A549 (cell line): ENCODE measurements around the gene LCN9. TPM values are rescaled to one million over a fixed set of nuclear protein-coding genes. Genes with fewer than 3 reads are reported as not detected.
A peak's percentile ranks its signal among the peaks of the same experiment; 100 is the strongest.

Source experiments
- ATAC-seq, 2 experiments: fragments of 200-7000 bp in 1 of 2; fragments of >200 bp in 1 of 2; cut with Nextera tagmentation in 1 of 2; cut with Tn5 transposase in 1 of 2; 3 replicates each; pipeline versions ENCODE4 v1.8.0 to v1.9.1; 2018 to 2020; ENCODE audit warnings: mild to moderate bottlenecking in 1 of 2, moderate library complexity in 1 of 2
- CTCF ChIA-PET: fragments of 300-600 bp; sonication (Branson Sonifier 250); formaldehyde crosslinking; extraction: SDS; loops from one replicate; lab custom pipeline; 2021; ENCODE audit warnings: antibody characterized with exemption, inconsistent platforms; lab: Yijun Ruan, JAX
- POLR2A ChIA-PET: fragments of 350-600 bp; formaldehyde crosslinking; extraction: SDS; loops from one replicate; lab custom pipeline; 2021; ENCODE audit warnings: antibody characterized with exemption, inconsistent platforms; lab: Yijun Ruan, JAX
- DNase-seq, 2 experiments: peaks; one replicate each; pipeline versions ENCODE4 v3.0.0 to v3.0.0-alpha.2; 2011 to 2016; ENCODE audit warnings: low read depth in 1 of 2, low spot score in 1 of 2
- FAIRE-seq: peaks from 2 replicates; lab custom pipeline; 2011; peaks lifted over from hg19 to GRCh38; lab: Jason Lieb, UNC
- H3K27ac ChIP-seq, 2 experiments: fragments of >200 bp; sonication (Bioruptor Twin); formaldehyde crosslinking; 3 replicates each; pipeline ENCODE4 v1.5.1; 2016 to 2017
- H3K4me1 ChIP-seq: fragments of >200 bp; sonication (Bioruptor Twin); formaldehyde crosslinking; 3 replicates; pipeline ENCODE4 v1.6.1; 2016
- H3K4me2 ChIP-seq: fragments of >200 bp; sonication (Bioruptor Twin); formaldehyde crosslinking; 3 replicates; pipeline ENCODE4 v1.6.1; 2016
- H3K4me3 ChIP-seq: fragments of >200 bp; sonication (Bioruptor Twin); formaldehyde crosslinking; 3 replicates; pipeline ENCODE4 v1.5.1; 2016
- H3K9me3 ChIP-seq: fragments of >200 bp; sonication (Bioruptor Twin); formaldehyde crosslinking; 3 replicates; pipeline ENCODE4 v1.6.1; 2016
- CBX8 ChIP-seq: fragments of 200-600 bp; sonication (generic); IDR thresholded peaks from 2 replicates; pipeline ENCODE4 v1.6.1; 2016
- CEBPB ChIP-seq, 2 experiments: fragments of >200 bp in 1 of 2; sonication (Bioruptor Twin) in 1 of 2; formaldehyde crosslinking in 1 of 2; IDR thresholded peaks; 2 replicates each; pipeline ENCODE4 v1.6.1; 2012 to 2016
- EHF ChIP-seq: fragments of 250-450 bp; sonication (Bioruptor Pico); IDR thresholded peaks from 2 replicates; pipeline ENCODE4 v1.5.0; 2020; ENCODE audit warnings: mild to moderate bottlenecking
- EHMT2 ChIP-seq: fragments of 200-600 bp; sonication (generic); IDR thresholded peaks from 2 replicates; pipeline ENCODE4 v1.6.1; 2016; ENCODE audit warnings: antibody characterized with exemption, low read depth, mild to moderate bottlenecking, moderate library complexity
- FOSB ChIP-seq: fragments of 250-450 bp; sonication (Bioruptor Pico); IDR thresholded peaks from 2 replicates; pipeline ENCODE4 v1.5.0; 2020; ENCODE audit warnings: mild to moderate bottlenecking, moderate library complexity
- FOXS1 ChIP-seq: fragments of 250-450 bp; sonication (Bioruptor Pico); IDR thresholded peaks from 2 replicates; pipeline ENCODE4 v1.5.0; 2020; ENCODE audit warnings: mild to moderate bottlenecking, moderate library complexity
- HDAC2 ChIP-seq: fragments of 200-600 bp; sonication (generic); IDR thresholded peaks from 2 replicates; pipeline ENCODE4 v1.6.1; 2016
- HEYL ChIP-seq: fragments of 250-450 bp; sonication (Bioruptor Pico); IDR thresholded peaks from 2 replicates; pipeline ENCODE4 v1.8.0; 2021; ENCODE audit warnings: mild to moderate bottlenecking, moderate library complexity
- HOXB13 ChIP-seq: fragments of 250-450 bp; sonication (Bioruptor Pico); IDR thresholded peaks from 2 replicates; pipeline ENCODE4 v1.5.0; 2020; ENCODE audit warnings: low read depth, mild to moderate bottlenecking, moderate library complexity
- HOXB5 ChIP-seq: fragments of 250-450 bp; sonication (Bioruptor Pico); IDR thresholded peaks from 2 replicates; pipeline ENCODE4 v1.5.0; 2020; ENCODE audit warnings: mild to moderate bottlenecking, moderate library complexity
- MYC ChIP-seq: IDR thresholded peaks from 2 replicates; pipeline ENCODE4 v1.6.1; 2012; ENCODE audit warnings: mild to moderate bottlenecking, inconsistent platforms, low read length, improper control_type of control experiment, borderline replicate concordance
- NFE2L2 ChIP-seq: fragments of 150-350 bp; conservative IDR thresholded peaks from 2 replicates; pipeline ENCODE4 v1.6.1; 2014; ENCODE audit warnings: low read length
- NPAS2 ChIP-seq: fragments of 250-450 bp; sonication (Bioruptor Pico); IDR thresholded peaks from 2 replicates; pipeline ENCODE4 v1.8.0; 2022; ENCODE audit warnings: mild to moderate bottlenecking, moderate library complexity, borderline replicate concordance
- POLR2A ChIP-seq: IDR thresholded peaks from 2 replicates; pipeline ENCODE4 v1.6.1; 2012; ENCODE audit warnings: mild to moderate bottlenecking, low read length
- RARB ChIP-seq: fragments of 250-450 bp; sonication (Bioruptor Pico); IDR thresholded peaks from 2 replicates; pipeline ENCODE4 v1.8.0; 2021; ENCODE audit warnings: mild to moderate bottlenecking, moderate library complexity
- RNF2 ChIP-seq: fragments of 200-600 bp; sonication (generic); IDR thresholded peaks from 2 replicates; pipeline ENCODE4 v1.6.1; 2016; ENCODE audit warnings: low read depth, mild to moderate bottlenecking, antibody characterized with exemption, moderate library complexity, borderline replicate concordance
- TFCP2L1 ChIP-seq: fragments of 250-450 bp; sonication (Bioruptor Pico); IDR thresholded peaks from 2 replicates; pipeline ENCODE4 v1.5.0; 2021; ENCODE audit warnings: mild to moderate bottlenecking
- USF2 ChIP-seq: fragments of 450-650 bp; IDR thresholded peaks from 2 replicates; pipeline ENCODE4 v1.6.1; 2014; ENCODE audit warnings: antibody characterized with exemption
- ZC3H11A ChIP-seq: fragments of 450-650 bp; IDR thresholded peaks from 2 replicates; pipeline ENCODE4 v1.6.1; 2014; ENCODE audit warnings: antibody characterized with exemption, mild to moderate bottlenecking
- ZSCAN20 ChIP-seq: fragments of 250-450 bp; sonication (Bioruptor Pico); IDR thresholded peaks from 2 replicates; pipeline ENCODE4 v1.8.0; 2022; ENCODE audit warnings: mild to moderate bottlenecking, moderate library complexity
- WGBS: methylation state at CpG from one replicate; pipeline ENCODE4 v1.1.6; 2017; ENCODE audit errors: missing lambda C conversion rate; 5-methylcytosine and 5-hydroxymethylcytosine counted together
- polyA plus RNA-seq, 4 experiments: library from polyadenylated mRNA; depleted of rRNA in 3 of 4; stranded (reverse); fragments of >200 nt; fragmentation: RNase III in 1 of 4; extraction: RNeasy Plus Mini Kit Qiagen cat#74134 plus additional on column Dnase treatment in 1 of 4; gene quantifications; 2 replicates in 3 of 4; 3 replicates in 1 of 4; pipeline ENCODE4 v1.2.3, GENCODE V29; 2011 to 2017
- TF ChIP-seq, protein P1 (sequence below): fragments of 200-600 bp; sonication (generic); IDR thresholded peaks from 2 replicates; pipeline ENCODE4 v1.6.1; 2016; ENCODE audit warnings: antibody characterized with exemption, mild to moderate bottlenecking, moderate library complexity
- TF ChIP-seq, protein P2 (sequence below): IDR thresholded peaks from 2 replicates; pipeline ENCODE4 v1.6.1; 2012; ENCODE audit warnings: low read depth, borderline replicate concordance

LCN9 gene
- polyA plus RNA-seq, 2 of the 4 experiments (the other 2 are of a cell fraction): not detected

DNA sequence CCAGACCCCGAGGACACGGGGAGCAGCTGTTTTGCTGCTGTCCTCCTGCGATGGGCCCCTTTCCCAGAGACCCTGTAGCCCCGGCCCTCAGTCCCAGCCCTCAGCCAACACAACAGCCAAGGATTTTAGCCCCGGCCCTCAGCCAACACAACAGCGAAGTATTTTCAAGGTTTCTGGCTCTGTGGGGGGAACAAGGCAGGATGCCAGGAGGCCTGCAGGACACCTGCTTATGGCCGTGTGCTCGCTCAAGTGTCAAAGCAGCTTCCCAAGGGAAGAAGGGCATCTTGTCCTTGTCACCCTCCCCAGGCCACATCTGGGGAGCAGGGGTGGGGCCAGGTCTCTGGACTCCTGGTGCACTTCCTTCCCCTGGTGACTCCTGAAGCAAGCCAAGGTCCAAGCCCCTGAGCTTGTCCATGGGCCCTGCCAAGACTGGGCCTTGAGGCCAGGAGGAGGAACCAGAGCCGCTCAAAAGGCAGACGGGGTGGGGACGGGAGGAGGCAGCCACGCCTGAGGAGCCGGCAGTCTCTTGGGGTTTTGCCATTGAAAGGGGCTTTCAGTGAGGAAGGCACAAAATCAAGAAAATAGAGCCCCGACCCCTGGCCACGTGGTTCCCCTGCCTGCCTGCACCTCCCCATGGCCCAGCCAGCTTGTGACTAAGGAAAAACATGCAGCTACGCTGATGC, 49.6 kb downstream of the LCN9 start:
- CTCF ChIA-PET: interaction anchor here (0.7 to 1.6 kb wide), 5 partner anchors 10 to 153 kb away, joined by 3 to 6 read pairs (median 3); partner anchors contain the start of gene KCNT1
- no peak overlapping the region for H3K4me2 ChIP-seq
- no peak overlapping the region for H3K27ac ChIP-seq
- no peak overlapping the region for H3K4me3 ChIP-seq
- DNase-seq (no peak), FAIRE-seq (no peak), ATAC-seq (no peak)
- H3K9me3 ChIP-seq: no peaks in the 10 kb centered on the region
- H3K4me1 ChIP-seq: no peaks in the 10 kb centered on the region
- WGBS: 21% methylated on average over 14 of the region's 16 CpGs
- POLR2A ChIA-PET: no interaction called here
- TF ChIP-seq POLR2A: no peak
- no peak for TF ChIP-seq RARB
- TF ChIP-seq ZSCAN20 (CRISPR knock-in tag): no peak
- no peak for TF ChIP-seq USF2
- TF ChIP-seq, all 56 proteins: peak for 0

DNA sequence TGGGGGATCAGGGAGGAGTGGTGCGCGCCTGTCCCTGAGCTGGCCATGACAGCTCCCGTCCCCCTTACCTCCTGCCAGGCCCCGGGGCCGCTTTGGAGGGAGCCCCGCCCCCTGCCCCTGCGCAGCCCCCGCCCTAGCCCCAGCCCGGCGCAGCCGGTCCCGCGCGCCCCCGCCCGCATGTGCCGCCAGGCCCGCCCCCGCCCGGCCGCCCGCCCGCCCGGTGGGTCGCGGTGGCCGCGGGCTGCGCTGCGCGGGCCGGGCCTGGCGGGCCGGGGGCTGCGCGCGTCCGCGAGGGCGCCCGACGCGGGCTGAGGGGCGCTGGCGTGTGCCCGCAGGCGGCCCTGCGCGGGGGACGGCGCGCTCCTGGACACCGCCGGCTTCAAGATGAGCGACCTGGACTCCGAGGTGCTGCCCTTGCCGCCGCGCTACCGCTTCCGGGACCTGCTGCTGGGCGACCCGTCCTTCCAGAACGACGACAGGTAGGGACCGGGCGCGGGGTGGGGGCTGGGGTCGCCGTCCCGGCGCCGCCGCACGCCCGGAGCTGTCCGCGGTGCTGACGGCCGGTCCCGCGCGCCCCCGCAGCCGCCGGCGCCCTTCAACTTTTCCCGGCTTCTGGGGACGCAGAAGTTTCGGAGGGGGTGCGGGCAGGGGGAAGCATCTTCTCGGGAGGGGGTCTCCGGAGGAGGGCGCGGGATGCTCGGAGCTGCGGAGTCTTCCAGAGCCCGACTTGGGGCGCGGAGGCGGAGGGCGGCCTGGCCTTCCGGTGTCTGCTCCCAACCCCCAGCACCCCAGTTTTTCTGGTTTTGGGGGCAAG, 51.3 kb downstream of the LCN9 start:
- no peak for FAIRE-seq
- H3K4me1 ChIP-seq: no peaks in the 10 kb centered on the region
- no peak for DNase-seq
- TF ChIP-seq EHF (no peak), NPAS2 (CRISPR knock-in tag) (no peak), CBX8 (no peak), RNF2 (no peak)
- TF ChIP-seq, protein P1, sequence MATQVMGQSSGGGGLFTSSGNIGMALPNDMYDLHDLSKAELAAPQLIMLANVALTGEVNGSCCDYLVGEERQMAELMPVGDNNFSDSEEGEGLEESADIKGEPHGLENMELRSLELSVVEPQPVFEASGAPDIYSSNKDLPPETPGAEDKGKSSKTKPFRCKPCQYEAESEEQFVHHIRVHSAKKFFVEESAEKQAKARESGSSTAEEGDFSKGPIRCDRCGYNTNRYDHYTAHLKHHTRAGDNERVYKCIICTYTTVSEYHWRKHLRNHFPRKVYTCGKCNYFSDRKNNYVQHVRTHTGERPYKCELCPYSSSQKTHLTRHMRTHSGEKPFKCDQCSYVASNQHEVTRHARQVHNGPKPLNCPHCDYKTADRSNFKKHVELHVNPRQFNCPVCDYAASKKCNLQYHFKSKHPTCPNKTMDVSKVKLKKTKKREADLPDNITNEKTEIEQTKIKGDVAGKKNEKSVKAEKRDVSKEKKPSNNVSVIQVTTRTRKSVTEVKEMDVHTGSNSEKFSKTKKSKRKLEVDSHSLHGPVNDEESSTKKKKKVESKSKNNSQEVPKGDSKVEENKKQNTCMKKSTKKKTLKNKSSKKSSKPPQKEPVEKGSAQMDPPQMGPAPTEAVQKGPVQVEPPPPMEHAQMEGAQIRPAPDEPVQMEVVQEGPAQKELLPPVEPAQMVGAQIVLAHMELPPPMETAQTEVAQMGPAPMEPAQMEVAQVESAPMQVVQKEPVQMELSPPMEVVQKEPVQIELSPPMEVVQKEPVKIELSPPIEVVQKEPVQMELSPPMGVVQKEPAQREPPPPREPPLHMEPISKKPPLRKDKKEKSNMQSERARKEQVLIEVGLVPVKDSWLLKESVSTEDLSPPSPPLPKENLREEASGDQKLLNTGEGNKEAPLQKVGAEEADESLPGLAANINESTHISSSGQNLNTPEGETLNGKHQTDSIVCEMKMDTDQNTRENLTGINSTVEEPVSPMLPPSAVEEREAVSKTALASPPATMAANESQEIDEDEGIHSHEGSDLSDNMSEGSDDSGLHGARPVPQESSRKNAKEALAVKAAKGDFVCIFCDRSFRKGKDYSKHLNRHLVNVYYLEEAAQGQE: peak; percentile 75; the same call in 1 of the 2 replicates
- TF ChIP-seq, all 56 proteins: peak for 1
- no peak overlapping the region for H3K4me2 ChIP-seq
- H3K9me3 ChIP-seq: no peaks in the 10 kb centered on the region
- ATAC-seq: no peak
- ChIA-PET CTCF (interaction anchor here (0.9 to 1.6 kb wide), 4 partner anchors 12 to 210 kb away, joined by 3 to 6 read pairs (median 4); partner anchors contain the start of gene KCNT1), POLR2A (no interaction called here)
- 63% methylated on average over 11 of the region's 103 CpGs for WGBS
- no peak overlapping the region for H3K27ac ChIP-seq
- no peak overlapping the region for H3K4me3 ChIP-seq

- FAIRE-seq: no peak
- Histone ChIP-seq H3K27ac (no peak overlapping the region), H3K4me3 (no peak overlapping the region), H3K9me3 (no peaks in the 10 kb centered on the region), H3K4me1 (no peaks in the 10 kb centered on the region), H3K4me2 (no peak overlapping the region)
- POLR2A ChIA-PET: no interaction called here
- ATAC-seq: no peak
- WGBS: 41% methylated on average over 22 of the region's 23 CpGs
- no peak for DNase-seq
- CTCF ChIA-PET: interaction anchor here (0.8 to 1.2 kb wide), 2 partner anchors 9 to 12 kb away, joined by 3 to 4 read pairs; partner anchors contain the start of gene KCNT1
- TF ChIP-seq NFE2L2 (no peak), ZC3H11A (no peak), CEBPB (IDR thresholded peaks at IDR 0.05) (no peak), USF2 (no peak), HEYL (no peak), HOXB5 (no peak), FOSB (no peak), EHMT2 (no peak), MYC (no peak), TFCP2L1 (CRISPR knock-in tag) (no peak), HOXB13 (no peak), FOXS1 (CRISPR knock-in tag) (no peak), HDAC2 (no peak)
- TF ChIP-seq, protein P2, sequence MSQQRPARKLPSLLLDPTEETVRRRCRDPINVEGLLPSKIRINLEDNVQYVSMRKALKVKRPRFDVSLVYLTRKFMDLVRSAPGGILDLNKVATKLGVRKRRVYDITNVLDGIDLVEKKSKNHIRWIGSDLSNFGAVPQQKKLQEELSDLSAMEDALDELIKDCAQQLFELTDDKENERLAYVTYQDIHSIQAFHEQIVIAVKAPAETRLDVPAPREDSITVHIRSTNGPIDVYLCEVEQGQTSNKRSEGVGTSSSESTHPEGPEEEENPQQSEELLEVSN: no peak
- TF ChIP-seq, protein P1: no peak
Observed at GRCh38 chr9:135715056-135715595, 52.0 kb downstream of the LCN9 start.
